NCI-H2029 treated with DMSO at 0.1 percent for 48 hours (cell line): ENCODE data around the gene ATP9B.

ENCODE experiments used
- DNase-seq: peaks from one replicate; lab custom pipeline; 2025; lab: John Stamatoyannopoulos, UW

The ATP9B gene

GRCh38 chr18:79410731-79411613 is 341.8 kb downstream of the ATP9B start:
- no peak for DNase-seq

DNA sequence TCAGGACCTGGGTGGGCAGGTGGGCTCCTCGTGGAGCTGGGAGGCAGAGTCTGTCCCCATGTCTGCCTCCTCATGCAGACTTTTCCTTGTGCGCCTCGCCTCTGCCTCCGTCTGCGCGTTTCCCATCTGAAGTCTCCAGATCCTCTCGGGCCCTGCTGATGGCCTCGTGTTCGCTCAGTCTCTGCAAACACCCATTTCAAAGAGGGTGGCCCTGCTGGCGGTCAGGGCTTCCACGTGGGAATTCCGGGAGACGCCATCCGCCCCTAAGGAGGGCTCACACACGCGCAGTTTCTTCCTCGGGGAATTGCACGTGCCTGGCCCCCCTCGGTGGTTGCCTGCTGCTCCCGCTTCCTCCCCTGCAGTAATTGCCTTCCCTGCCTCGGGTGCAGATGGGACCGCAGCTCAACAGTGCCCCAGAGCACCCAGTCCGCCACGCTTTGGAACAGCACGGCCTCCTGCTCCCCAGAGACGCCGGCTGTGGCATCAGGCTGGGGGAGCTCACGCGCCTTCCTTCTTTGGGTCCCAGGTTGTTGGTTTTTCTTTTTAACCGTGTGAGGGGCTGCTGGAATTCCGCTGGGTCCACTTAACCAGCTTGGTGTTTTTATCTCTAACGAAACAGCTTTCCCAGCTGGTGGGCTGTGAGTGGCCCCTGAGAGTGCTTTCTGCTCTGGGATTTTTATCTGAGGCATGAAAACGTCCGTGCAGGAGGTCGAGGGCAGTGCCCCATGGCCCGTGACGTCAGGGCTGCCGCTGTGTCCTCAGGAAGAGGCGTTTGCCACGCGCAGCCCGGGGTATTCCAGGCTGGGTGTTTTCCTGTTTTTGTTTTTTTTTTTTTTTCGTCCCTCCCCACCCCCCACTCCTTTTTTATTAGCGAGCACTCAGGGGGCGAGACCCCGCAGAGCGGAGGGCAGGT is 342.7 kb downstream of the ATP9B start:
- no peak for DNase-seq

GRCh38 chr18:79413025-79413424 is 343.8 kb downstream of the ATP9B start:
- DNase-seq, result no peak

GRCh38 chr18:79413426-79413825 is 344.2 kb downstream of the ATP9B start:
- DNase-seq, result no peak

DNA sequence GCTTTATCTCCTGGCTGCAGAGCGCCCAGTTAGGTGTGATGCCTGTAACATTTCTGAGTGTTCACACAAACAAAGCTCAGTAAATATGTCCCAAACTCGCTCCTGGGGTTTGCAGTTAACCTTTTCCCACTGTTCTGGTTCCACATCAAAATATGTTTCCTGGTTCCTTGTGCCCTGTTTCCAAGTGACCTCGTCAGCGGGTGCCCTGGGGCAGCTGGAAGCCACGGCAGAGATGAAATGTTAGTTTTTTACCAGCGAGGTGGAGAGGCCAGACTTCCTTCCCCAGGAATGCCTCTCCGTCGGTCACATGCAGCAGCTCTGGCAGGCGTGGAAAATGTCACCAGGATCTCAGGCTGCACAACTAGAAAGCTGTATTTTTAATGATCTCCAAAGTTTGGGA is 344.7 kb downstream of the ATP9B start:
- DNase-seq, result no peak

DNA sequence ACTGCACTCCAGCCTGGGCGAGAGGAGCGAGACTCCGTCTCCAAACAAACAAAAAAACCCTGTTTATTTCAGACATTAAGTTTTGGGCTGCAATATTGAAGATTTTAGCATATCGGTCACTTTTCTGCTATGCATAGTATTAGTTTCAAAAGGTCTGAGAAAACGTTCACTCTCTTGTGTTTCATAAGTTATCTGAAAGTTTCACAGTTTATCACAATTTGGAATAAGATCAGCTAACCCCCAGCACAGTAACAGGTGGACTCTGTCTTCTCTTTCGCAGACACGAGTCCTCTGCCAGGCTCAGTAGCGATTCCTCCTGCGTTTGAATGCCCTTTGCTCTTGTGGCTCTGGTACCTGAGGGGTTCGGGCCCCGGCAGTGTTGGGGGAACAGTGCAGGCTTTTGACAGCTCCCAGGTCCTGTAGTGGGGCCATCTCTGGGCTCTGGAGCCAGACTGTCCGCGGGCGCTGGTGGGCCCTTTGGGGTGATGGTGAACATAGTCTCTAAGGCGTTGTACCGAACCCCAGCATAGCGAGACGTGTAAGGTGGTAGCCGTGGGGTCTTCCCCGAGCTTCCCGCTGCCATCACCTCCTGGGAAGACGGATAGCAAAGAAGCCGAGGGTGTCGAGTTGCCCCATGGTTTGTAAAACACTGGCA is 347.0 kb downstream of the ATP9B start:
- no peak for DNase-seq

GRCh38 chr18:79416677-79417052 is 347.5 kb downstream of the ATP9B start:
- DNase-seq, result no peak

DNA sequence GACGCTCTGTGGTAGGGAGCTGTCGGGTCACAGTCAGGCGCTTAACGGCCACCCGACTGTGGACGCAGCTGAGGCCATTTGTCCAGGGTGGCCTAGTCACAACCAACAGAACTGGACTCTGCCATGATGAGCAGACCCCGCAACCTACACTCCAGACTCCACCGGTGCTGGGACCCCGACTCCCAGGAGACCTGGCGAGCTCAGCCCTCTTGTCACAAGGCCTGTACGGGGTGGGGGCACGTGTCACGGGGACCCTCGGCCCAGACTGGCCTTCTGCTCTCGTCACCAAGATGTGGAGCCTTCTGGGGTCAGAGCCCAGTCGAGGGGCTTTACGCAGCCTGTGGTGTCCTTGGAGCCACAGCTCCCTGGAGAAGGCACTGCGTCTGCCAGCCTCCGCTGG is 349.0 kb downstream of the ATP9B start:
- DNase-seq, result no peak

- DNase-seq, result no peak
These were observed 349.4 kb downstream of the ATP9B start for GRCh38 chr18:79418642-79419041.

DNA sequence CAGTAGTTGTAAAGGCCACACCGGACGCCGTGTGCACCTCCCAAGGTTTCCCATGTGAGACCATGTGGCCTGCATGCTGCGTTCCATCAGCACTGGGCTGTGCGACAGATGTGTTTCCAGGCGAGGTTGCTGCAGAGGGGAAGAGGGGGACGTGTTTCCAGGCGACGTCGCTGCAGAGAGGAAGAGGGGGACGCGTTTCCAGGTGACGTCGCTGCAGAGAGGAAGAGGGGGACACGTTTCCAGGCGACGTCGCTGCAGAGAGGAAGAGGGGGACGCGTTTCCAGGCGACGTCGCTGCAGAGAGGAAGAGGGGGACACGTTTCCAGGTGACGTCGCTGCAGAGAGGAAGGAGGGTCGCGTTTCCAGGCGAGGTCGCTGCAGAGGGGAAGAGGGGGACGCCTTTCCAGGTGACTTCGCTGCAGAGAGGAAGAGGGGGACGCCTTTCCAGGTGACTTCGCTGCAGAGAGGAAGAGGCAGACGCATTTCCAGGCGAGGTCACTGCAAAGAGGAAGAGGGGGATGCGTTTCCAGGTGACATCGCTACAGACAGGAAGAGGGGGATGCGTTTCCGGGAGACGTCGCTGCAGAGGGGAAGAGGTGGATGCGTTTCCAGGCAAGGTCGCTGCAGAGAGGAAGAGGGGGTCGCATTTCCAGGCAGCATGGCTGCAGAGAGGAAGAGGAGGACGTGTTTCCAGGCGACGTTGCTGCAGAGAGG is 351.0 kb downstream of the ATP9B start:
- no peak for DNase-seq

- DNase-seq, result no peak
These were observed 352.2 kb downstream of the ATP9B start for GRCh38 chr18:79421275-79421857.

GRCh38 chr18:79422022-79422782 is 353.0 kb downstream of the ATP9B start:
- DNase-seq, result no peak

DNA sequence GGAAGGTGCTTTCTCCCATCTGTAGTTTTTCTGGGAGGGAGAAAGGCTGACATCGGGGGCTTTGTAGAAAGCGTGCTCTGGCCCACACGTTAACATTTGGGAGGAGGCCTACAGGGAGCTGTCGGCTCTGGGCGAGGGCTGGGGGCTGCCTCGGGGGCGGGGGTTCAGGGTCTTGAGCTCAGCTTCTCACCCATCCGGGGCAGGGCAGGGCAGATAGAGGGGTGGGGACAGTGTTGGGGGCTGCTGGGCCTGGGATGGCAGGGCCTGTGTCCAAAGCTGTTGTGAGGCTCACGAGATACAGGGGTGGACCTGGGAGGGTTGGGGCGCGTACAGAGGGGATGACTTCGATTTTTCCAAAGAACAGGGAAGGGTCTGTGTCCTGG is 353.6 kb downstream of the ATP9B start:
- no peak for DNase-seq

- no peak for DNase-seq
These were observed 354.2 kb downstream of the ATP9B start for GRCh38 chr18:79423211-79424007.

GRCh38 chr18:79424008-79424565 is 354.9 kb downstream of the ATP9B start:
- DNase-seq, result no peak

- DNase-seq, result no peak
These were observed 355.8 kb downstream of the ATP9B start for GRCh38 chr18:79424880-79425568.

GRCh38 chr18:79425569-79425886 is 356.3 kb downstream of the ATP9B start:
- no peak for DNase-seq

DNA sequence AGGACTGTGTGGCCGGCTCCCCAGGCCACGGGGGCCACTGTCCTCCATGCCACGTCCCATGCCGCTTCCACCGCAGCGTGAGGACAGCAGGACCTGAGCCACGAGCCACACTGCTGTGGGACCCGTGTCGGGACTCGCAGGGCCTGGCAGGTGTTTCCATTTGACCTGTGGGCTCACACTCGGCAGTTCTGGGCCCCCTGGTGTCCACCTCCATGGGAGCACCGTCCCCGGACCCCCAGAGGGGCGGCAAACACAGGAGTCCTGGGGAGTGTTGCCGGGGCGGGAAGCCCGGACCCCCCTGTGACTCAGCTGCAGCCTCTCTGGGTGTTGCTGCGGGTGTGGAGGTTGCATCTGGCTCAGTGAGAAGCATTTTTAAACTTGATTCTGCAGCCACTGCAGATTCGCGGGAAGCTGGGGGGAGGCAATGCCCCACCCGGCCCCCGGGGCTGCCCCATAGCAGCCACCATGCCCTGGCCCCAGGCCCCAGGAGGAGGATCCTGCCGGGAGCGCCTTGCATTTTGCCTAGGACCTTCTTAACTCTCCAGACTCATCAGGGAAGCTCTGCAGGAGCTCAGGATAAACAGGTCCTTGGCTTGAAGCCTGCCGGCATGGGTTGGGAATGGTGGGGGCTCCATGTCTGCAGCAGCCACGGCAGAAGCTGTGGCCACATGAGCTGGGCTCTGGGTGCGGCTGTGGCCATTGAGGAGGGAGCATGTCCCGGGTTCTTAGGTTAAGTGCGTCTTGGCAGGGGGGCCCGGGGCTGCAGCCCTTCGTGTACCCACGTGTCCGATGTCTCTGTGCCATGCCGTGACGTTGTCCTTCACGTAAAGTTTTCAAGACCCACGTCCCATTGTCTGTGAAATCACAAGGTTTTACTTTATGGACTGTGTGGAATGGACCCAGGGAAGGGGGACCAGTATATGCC is 357.4 kb downstream of the ATP9B start:
- DNase-seq, result no peak
